SK-N-SH treated with all-trans-retinoic acid at 6 μM for 48 hours (cell line): Measurements from ENCODE around the gene FCRLB.
"Not testable (repeated sequence)": the region's sequence is repeated elsewhere in the genome, so short reads cannot be mapped to it uniquely, and the experiment has no call there.

Experiments used
- ATAC-seq: fragments of 200-7000 bp; cut with Tn5 transposase; 3 replicates; pipeline ENCODE4 v1.9.1; 2020; ENCODE audit warnings: mild to moderate bottlenecking, moderate library complexity
- ARNTL ChIP-seq: fragments of 450-650 bp; formaldehyde crosslinking; IDR thresholded peaks from 2 replicates; pipeline ENCODE4 v1.5.0; 2020; ENCODE audit warnings: low read depth, mild to moderate bottlenecking, moderate library complexity, borderline replicate concordance
- BACH2 ChIP-seq: fragments of 250-450 bp; sonication (Bioruptor Pico); IDR thresholded peaks from 2 replicates; pipeline ENCODE4 v1.9.0; 2021; ENCODE audit warnings: mild to moderate bottlenecking, borderline replicate concordance
- CREB5 ChIP-seq: fragments of 250-450 bp; sonication (Bioruptor Pico); IDR thresholded peaks from 2 replicates; pipeline ENCODE4 v1.5.1; 2020; ENCODE audit warnings: low read depth, mild to moderate bottlenecking, moderate library complexity
- CSDC2 ChIP-seq: fragments of 250-450 bp; sonication (Bioruptor Pico); IDR thresholded peaks from 2 replicates; pipeline ENCODE4 v1.5.0; 2020; ENCODE audit warnings: mild to moderate bottlenecking, moderate library complexity
- CSRNP3 ChIP-seq: fragments of 250-450 bp; sonication (Bioruptor Pico); IDR thresholded peaks from 2 replicates; pipeline ENCODE4 v1.5.1; 2021; ENCODE audit warnings: mild to moderate bottlenecking, moderate library complexity
- ESRRG ChIP-seq: fragments of 250-450 bp; sonication (Bioruptor Pico); IDR thresholded peaks from 2 replicates; pipeline ENCODE4 v1.6.1; 2021; ENCODE audit warnings: mild to moderate bottlenecking
- GLIS3 ChIP-seq: fragments of 250-450 bp; sonication (Bioruptor Pico); IDR thresholded peaks from 2 replicates; pipeline ENCODE4 v1.5.0; 2020; ENCODE audit warnings: mild to moderate bottlenecking, moderate library complexity
- ISL1 ChIP-seq: fragments of 250-450 bp; sonication (Bioruptor Pico); IDR thresholded peaks from 2 replicates; pipeline ENCODE4 v2.1.2; 2022; ENCODE audit warnings: mild to moderate bottlenecking, moderate library complexity
- OSR1 ChIP-seq: fragments of 250-450 bp; sonication (Bioruptor Pico); IDR thresholded peaks from 2 replicates; pipeline ENCODE4 v1.8.0; 2022; ENCODE audit warnings: moderate library complexity, mild to moderate bottlenecking, inconsistent platforms
- PATZ1 ChIP-seq: fragments of 250-450 bp; sonication (Bioruptor Pico); IDR thresholded peaks from 2 replicates; pipeline ENCODE4 v1.8.0; 2020; ENCODE audit warnings: mild to moderate bottlenecking, moderate library complexity, borderline replicate concordance
- POU6F1 ChIP-seq: fragments of 250-450 bp; sonication (Bioruptor Pico); IDR thresholded peaks from 2 replicates; pipeline ENCODE4 v1.8.0; 2021; ENCODE audit warnings: low read depth, mild to moderate bottlenecking, moderate library complexity, borderline replicate concordance
- PPARA ChIP-seq: fragments of 250-450 bp; sonication (Bioruptor Pico); IDR thresholded peaks from 2 replicates; pipeline ENCODE4 v1.5.0; 2020; ENCODE audit warnings: mild to moderate bottlenecking, borderline replicate concordance
- RARB ChIP-seq: fragments of 250-450 bp; sonication (Bioruptor Pico); IDR thresholded peaks from 2 replicates; pipeline ENCODE4 v1.8.0; 2021; ENCODE audit warnings: mild to moderate bottlenecking, moderate library complexity
- SNAI2 ChIP-seq: fragments of 250-450 bp; sonication (Bioruptor Pico); IDR thresholded peaks from 2 replicates; pipeline ENCODE4 v1.5.0; 2020; ENCODE audit warnings: mild to moderate bottlenecking, moderate library complexity
- TCF4 ChIP-seq: fragments of 250-450 bp; sonication (Bioruptor Pico); IDR thresholded peaks from 2 replicates; pipeline ENCODE4 v1.8.0; 2021; ENCODE audit warnings: mild to moderate bottlenecking, moderate library complexity, borderline replicate concordance
- TOX ChIP-seq: fragments of 250-450 bp; sonication (Bioruptor Pico); IDR thresholded peaks from 2 replicates; pipeline ENCODE4 v1.8.0; 2021; ENCODE audit warnings: mild to moderate bottlenecking, moderate library complexity, borderline replicate concordance
- ZC3H10 ChIP-seq: fragments of 250-450 bp; sonication (Bioruptor Pico); IDR thresholded peaks from 2 replicates; pipeline ENCODE4 v1.5.1; 2021; ENCODE audit warnings: mild to moderate bottlenecking, moderate library complexity
- ZFP3 ChIP-seq: fragments of 250-450 bp; sonication (Bioruptor Pico); IDR thresholded peaks from 2 replicates; pipeline ENCODE4 v1.5.0; 2020; ENCODE audit warnings: mild to moderate bottlenecking, moderate library complexity
- ZFP30 ChIP-seq: fragments of 450-650 bp; formaldehyde crosslinking; IDR thresholded peaks from 2 replicates; pipeline ENCODE4 v1.5.0; 2022; ENCODE audit warnings: mild to moderate bottlenecking, moderate library complexity
- ZNF565 ChIP-seq: fragments of 450-650 bp; formaldehyde crosslinking; conservative IDR thresholded peaks from 2 replicates; pipeline ENCODE4 v1.5.0; 2020; ENCODE audit warnings: low read depth, mild to moderate bottlenecking, moderate library complexity
- ZNF8 ChIP-seq: fragments of 450-650 bp; formaldehyde crosslinking; IDR thresholded peaks from 2 replicates; pipeline ENCODE4 v1.5.0; 2020; ENCODE audit warnings: mild to moderate bottlenecking, moderate library complexity

The FCRLB gene

GRCh38 chr1:161720956-161721737 lies at the start of gene FCRLB:
Gene FCRLB (plus strand): TSS chr1:161721544. CDS start chr1:161722673, 1,129 bp downstream.
- no peak for TF ChIP-seq ZC3H10
- no peak for TF ChIP-seq RARB (CRISPR knock-in tag)
- TF ChIP-seq TOX = no peak
- TF ChIP-seq PATZ1 (CRISPR knock-in tag) = no peak
- no peak for TF ChIP-seq POU6F1 (CRISPR knock-in tag)
- TF ChIP-seq BACH2 = no peak
- TF ChIP-seq ZNF565 (CRISPR knock-in tag) = no peak
- no peak for TF ChIP-seq CSDC2 (CRISPR knock-in tag)
- no peak for TF ChIP-seq CREB5
- no peak for TF ChIP-seq SNAI2 (CRISPR knock-in tag)
- TF ChIP-seq TCF4 = no peak
- no peak for TF ChIP-seq ZNF8 (CRISPR knock-in tag)
- no peak for TF ChIP-seq PPARA (CRISPR knock-in tag)
- no peak for TF ChIP-seq GLIS3 (CRISPR knock-in tag)
- TF ChIP-seq ARNTL (CRISPR knock-in tag) = no peak
- TF ChIP-seq ZFP30 (CRISPR knock-in tag) = no peak
- TF ChIP-seq CSRNP3 (CRISPR knock-in tag) = no peak
- TF ChIP-seq ISL1 (CRISPR knock-in tag) = no peak
- TF ChIP-seq OSR1 (CRISPR knock-in tag) = no peak
- TF ChIP-seq ESRRG (CRISPR knock-in tag) = no peak
- ATAC-seq = no peak

- peak; percentile 46; the same call in 1 of the 3 replicates for ATAC-seq
These were observed 47.9 kb upstream of the FCRLB start for GRCh38 chr1:161673437-161673836.

- not testable (repeated sequence) for ATAC-seq
These were observed 46.9 kb upstream of the FCRLB start for GRCh38 chr1:161674447-161674846.

GRCh38 chr1:161674908-161675307 lies 46.4 kb upstream of the FCRLB start:
- ATAC-seq = not testable (repeated sequence)

GRCh38 chr1:161676441-161676840 lies 44.9 kb upstream of the FCRLB start:
- no peak for ATAC-seq
- no peak for TF ChIP-seq ZFP3 (CRISPR knock-in tag)
- TF ChIP-seq TCF4 = no peak
- no peak for TF ChIP-seq SNAI2 (CRISPR knock-in tag)
- no peak for TF ChIP-seq ARNTL (CRISPR knock-in tag)
- TF ChIP-seq POU6F1 (CRISPR knock-in tag) = no peak
- TF ChIP-seq BACH2 = no peak
- no peak for TF ChIP-seq CSRNP3 (CRISPR knock-in tag)
- no peak for TF ChIP-seq ZNF8 (CRISPR knock-in tag)
- TF ChIP-seq RARB (CRISPR knock-in tag) = no peak
- TF ChIP-seq ESRRG (CRISPR knock-in tag) = no peak
- no peak for TF ChIP-seq CSDC2 (CRISPR knock-in tag)
- no peak for TF ChIP-seq GLIS3 (CRISPR knock-in tag)
